ENCODE data around the gene PIGBOS1. TPM values are rescaled to one million over a fixed set of nuclear protein-coding genes. Genes with fewer than 3 reads are reported as not detected.

PIGBOS1 gene
- total RNA-seq, 1 donor from 2014 or later: 12.4 TPM

- Histone ChIP-seq H3K27me3 (no peaks in the 10 kb centered on the region), H3K36me3 (peaks cover 29% of the 10 kb centered on the region), H3K27ac (no peak overlapping the region), H3K4me3 (no peak overlapping the region), H3K9me3 (no peaks in the 10 kb centered on the region), H3K4me1 (peaks cover 7% of the 10 kb centered on the region)
- ATAC-seq (no peak), DNase-seq (no peak)
- no peak for TF ChIP-seq CTCF (IDR thresholded peaks at IDR 0.05)
- intact Hi-C loops (cut with DNase I): no loop called here
Measured at GRCh38 chr15:55348281-55348778, 29.4 kb upstream of the PIGBOS1 start.

GRCh38 chr15:55344206-55344605, 25.3 kb upstream of the PIGBOS1 start:
- H3K36me3 ChIP-seq: peaks cover 20% of the 10 kb centered on the region
- no peaks in the 10 kb centered on the region for H3K27me3 ChIP-seq
- no peaks in the 10 kb centered on the region for H3K9me3 ChIP-seq
- H3K4me1 ChIP-seq: peaks cover 7% of the 10 kb centered on the region
- TF ChIP-seq CTCF (IDR thresholded peaks at IDR 0.05): no peak
- H3K4me3 ChIP-seq: no peak overlapping the region
- DNase-seq: no peak
- intact Hi-C loops (cut with DNase I): no loop called here
- no peak overlapping the region for H3K27ac ChIP-seq
- ATAC-seq: peak; percentile 96

GRCh38 chr15:55343168-55343567, 24.2 kb upstream of the PIGBOS1 start:
- TF ChIP-seq CTCF (IDR thresholded peaks at IDR 0.05): no peak
- intact Hi-C loops (cut with DNase I): no loop called here
- Histone ChIP-seq H3K9me3 (no peaks in the 10 kb centered on the region), H3K27ac (no peak overlapping the region), H3K4me1 (peaks cover 7% of the 10 kb centered on the region), H3K4me3 (no peak overlapping the region), H3K36me3 (peaks cover 23% of the 10 kb centered on the region), H3K27me3 (no peaks in the 10 kb centered on the region)
- DNase-seq (no peak), ATAC-seq (no peak)

GRCh38 chr15:55337160-55337559, 18.2 kb upstream of the PIGBOS1 start:
- Histone ChIP-seq H3K27ac (no peak overlapping the region), H3K4me1 (no peaks in the 10 kb centered on the region), H3K9me3 (no peaks in the 10 kb centered on the region), H3K36me3 (peaks cover 67% of the 10 kb centered on the region), H3K27me3 (no peaks in the 10 kb centered on the region), H3K4me3 (no peak overlapping the region)
- ATAC-seq (no peak), DNase-seq (no peak)
- intact Hi-C loops (cut with DNase I): no loop called here
- no peak for TF ChIP-seq CTCF (IDR thresholded peaks at IDR 0.05)

GRCh38 chr15:55334997-55335396, 16.1 kb upstream of the PIGBOS1 start:
- ATAC-seq (no peak), DNase-seq (no peak)
- intact Hi-C loops (cut with DNase I): no loop called here
- Histone ChIP-seq H3K36me3 (peaks cover 74% of the 10 kb centered on the region), H3K9me3 (no peaks in the 10 kb centered on the region), H3K27me3 (no peaks in the 10 kb centered on the region), H3K4me1 (no peaks in the 10 kb centered on the region), H3K4me3 (no peak overlapping the region), H3K27ac (no peak overlapping the region)
- no peak for TF ChIP-seq CTCF (IDR thresholded peaks at IDR 0.05)

GRCh38 chr15:55334371-55334770, 15.4 kb upstream of the PIGBOS1 start:
- H3K36me3 ChIP-seq: peaks cover 77% of the 10 kb centered on the region
- intact Hi-C loops (cut with DNase I): no loop called here

More at GRCh38 chr15:55334371-55334770, 15.4 kb upstream of the PIGBOS1 start:
- Histone ChIP-seq H3K9me3 (no peaks in the 10 kb centered on the region), H3K4me3 (no peak overlapping the region), H3K27ac (no peak overlapping the region), H3K27me3 (no peaks in the 10 kb centered on the region), H3K4me1 (no peaks in the 10 kb centered on the region)
- DNase-seq (no peak), ATAC-seq (no peak)
- no peak for TF ChIP-seq CTCF (IDR thresholded peaks at IDR 0.05)

All from upper lobe of right lung (tissue), 1 donor.